ENCODE measurements around the gene BNIPL.
A peak's percentile ranks its signal among the peaks of the same experiment; 100 is the strongest.

Gene BNIPL

GRCh38 chr1:151060007-151060656 is 23.7 kb downstream of the BNIPL start, which contains the start of gene MLLT11:
MLLT11 (plus strand) TSS chr1:151060397; CDS start chr1:151067225, 6,828 bp downstream.
- Histone ChIP-seq H3K27me3 (ENCODE audit: control insufficient read depth in 1 of 2, insufficient read depth in 2 of 2, low read length in 2 of 2) (no peaks in the 10 kb centered on the region), H3K9me3 (ENCODE audit: low read length) (no peaks in the 10 kb centered on the region), H3K36me3 (ENCODE audit: insufficient read depth, low read length) (peaks cover 15% of the 10 kb centered on the region), H3K4me3 (ENCODE audit: low read depth in 1 of 2, low read length in 2 of 2) (peak within 1 kb of the TSS; percentile 94 to 97), H3K9ac (ENCODE audit: low read length) (peak within 1 kb of the TSS; percentile 90), H3K4me1 (ENCODE audit: insufficient read depth, low read length) (peaks cover 36% of the 10 kb centered on the region), H3K27ac (ENCODE audit: low read depth, low read length) (peak within 1 kb of the TSS; percentile 97)

- H3K4me1 ChIP-seq (ENCODE audit: insufficient read depth, low read length), result peaks cover 32% of the 10 kb centered on the region
- H3K27me3 ChIP-seq (ENCODE audit: control insufficient read depth in 1 of 2, insufficient read depth in 2 of 2, low read length in 2 of 2), result no peaks in the 10 kb centered on the region
- peaks cover 8% of the 10 kb centered on the region for H3K36me3 ChIP-seq (ENCODE audit: insufficient read depth, low read length)
- H3K9ac ChIP-seq (ENCODE audit: low read length), result peak overlapping the region; percentile 90
- no peaks in the 10 kb centered on the region for H3K9me3 ChIP-seq (ENCODE audit: low read length)
- peak overlapping the region; percentile 97 for H3K27ac ChIP-seq (ENCODE audit: low read depth, low read length)
- H3K4me3 ChIP-seq (ENCODE audit: low read depth in 1 of 2, low read length in 2 of 2), result peak overlapping the region in 1 of 2 donors; percentile 97
These were observed 24.5 kb downstream of the BNIPL start for GRCh38 chr1:151060657-151061421.

- Histone ChIP-seq H3K4me3 (ENCODE audit: low read depth in 1 of 2, low read length in 2 of 2) (no peak overlapping the region), H3K36me3 (ENCODE audit: insufficient read depth, low read length) (peaks cover 2% of the 10 kb centered on the region), H3K27ac (ENCODE audit: low read depth, low read length) (no peak overlapping the region), H3K27me3 (ENCODE audit: control insufficient read depth in 1 of 2, insufficient read depth in 2 of 2, low read length in 2 of 2) (no peaks in the 10 kb centered on the region), H3K4me1 (ENCODE audit: insufficient read depth, low read length) (peaks cover 23% of the 10 kb centered on the region), H3K9ac (ENCODE audit: low read length) (no peak overlapping the region), H3K9me3 (ENCODE audit: low read length) (no peaks in the 10 kb centered on the region)
These were observed 25.3 kb downstream of the BNIPL start for GRCh38 chr1:151061704-151062103.

GRCh38 chr1:151062741-151063371 is 26.5 kb downstream of the BNIPL start:
- H3K4me3 ChIP-seq (ENCODE audit: low read depth in 1 of 2, low read length in 2 of 2), result no peak overlapping the region
- H3K9me3 ChIP-seq (ENCODE audit: low read length), result no peaks in the 10 kb centered on the region
- H3K4me1 ChIP-seq (ENCODE audit: insufficient read depth, low read length), result peaks cover 12% of the 10 kb centered on the region
- H3K9ac ChIP-seq (ENCODE audit: low read length), result no peak overlapping the region
- H3K36me3 ChIP-seq (ENCODE audit: insufficient read depth, low read length), result no peaks in the 10 kb centered on the region
- no peak overlapping the region for H3K27ac ChIP-seq (ENCODE audit: low read depth, low read length)
- no peaks in the 10 kb centered on the region for H3K27me3 ChIP-seq (ENCODE audit: control insufficient read depth in 1 of 2, insufficient read depth in 2 of 2, low read length in 2 of 2)

- Histone ChIP-seq H3K4me1 (ENCODE audit: insufficient read depth, low read length) (peaks cover 12% of the 10 kb centered on the region), H3K27me3 (ENCODE audit: control insufficient read depth in 1 of 2, insufficient read depth in 2 of 2, low read length in 2 of 2) (no peaks in the 10 kb centered on the region), H3K27ac (ENCODE audit: low read depth, low read length) (no peak overlapping the region), H3K9ac (ENCODE audit: low read length) (no peak overlapping the region), H3K36me3 (ENCODE audit: insufficient read depth, low read length) (no peaks in the 10 kb centered on the region), H3K4me3 (ENCODE audit: low read depth in 1 of 2, low read length in 2 of 2) (no peak overlapping the region), H3K9me3 (ENCODE audit: low read length) (no peaks in the 10 kb centered on the region)
These were observed 28.8 kb downstream of the BNIPL start for GRCh38 chr1:151065089-151065645.

GRCh38 chr1:151067185-151067584 is 30.8 kb downstream of the BNIPL start:
- H3K27ac ChIP-seq (ENCODE audit: low read depth, low read length), result no peak overlapping the region
- peaks cover 13% of the 10 kb centered on the region for H3K4me1 ChIP-seq (ENCODE audit: insufficient read depth, low read length)
- no peaks in the 10 kb centered on the region for H3K36me3 ChIP-seq (ENCODE audit: insufficient read depth, low read length)
- no peaks in the 10 kb centered on the region for H3K9me3 ChIP-seq (ENCODE audit: low read length)
- no peak overlapping the region for H3K4me3 ChIP-seq (ENCODE audit: low read depth in 1 of 2, low read length in 2 of 2)
- no peak overlapping the region for H3K9ac ChIP-seq (ENCODE audit: low read length)
- no peaks in the 10 kb centered on the region for H3K27me3 ChIP-seq (ENCODE audit: control insufficient read depth in 1 of 2, insufficient read depth in 2 of 2, low read length in 2 of 2)

GRCh38 chr1:151069103-151069486 is 32.7 kb downstream of the BNIPL start:
- H3K27ac ChIP-seq (ENCODE audit: low read depth, low read length), result no peak overlapping the region
- H3K36me3 ChIP-seq (ENCODE audit: insufficient read depth, low read length), result no peaks in the 10 kb centered on the region
- H3K9me3 ChIP-seq (ENCODE audit: low read length), result no peaks in the 10 kb centered on the region
- H3K27me3 ChIP-seq (ENCODE audit: control insufficient read depth in 1 of 2, insufficient read depth in 2 of 2, low read length in 2 of 2), result no peaks in the 10 kb centered on the region
- H3K4me1 ChIP-seq (ENCODE audit: insufficient read depth, low read length), result peaks cover 13% of the 10 kb centered on the region
- peak overlapping the region in 1 of 2 donors; percentile 81 for H3K4me3 ChIP-seq (ENCODE audit: low read depth in 1 of 2, low read length in 2 of 2)
- no peak overlapping the region for H3K9ac ChIP-seq (ENCODE audit: low read length)

- no peaks in the 10 kb centered on the region for H3K27me3 ChIP-seq (ENCODE audit: control insufficient read depth in 1 of 2, insufficient read depth in 2 of 2, low read length in 2 of 2)
- peak within 1 kb of the TSS; percentile 81 to 96 for H3K4me3 ChIP-seq (ENCODE audit: low read depth in 1 of 2, low read length in 2 of 2)
These were observed 34.3 kb downstream of the BNIPL start, which contains the start of gene GABPB2 for GRCh38 chr1:151070474-151071276. GABPB2 (plus strand) TSS chr1:151070761; CDS start chr1:151088190, 17,429 bp downstream.

DNA sequence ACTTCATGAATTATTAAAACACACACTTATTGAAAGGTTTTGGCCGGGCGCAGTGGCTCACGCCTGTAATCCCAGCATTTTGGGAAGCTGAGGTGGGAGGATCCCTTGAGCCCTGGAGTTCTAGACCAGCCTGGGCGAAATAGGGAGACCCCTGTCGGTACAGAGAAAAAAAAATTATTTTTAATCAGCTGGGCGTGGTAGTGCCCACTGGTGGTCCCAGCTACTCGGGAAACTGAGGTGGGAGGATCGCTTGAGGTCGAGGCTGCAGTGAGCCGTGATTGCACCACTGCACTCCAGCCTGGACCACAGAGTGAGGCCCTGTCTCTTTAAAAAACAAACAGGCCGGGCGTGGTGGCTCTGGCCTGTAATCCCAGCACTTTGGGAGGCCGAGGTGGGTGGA is 35.8 kb downstream of the BNIPL start:
- Histone ChIP-seq H3K4me3 (ENCODE audit: low read depth in 1 of 2, low read length in 2 of 2) (no peak overlapping the region), H3K9me3 (ENCODE audit: low read length) (no peaks in the 10 kb centered on the region), H3K9ac (ENCODE audit: low read length) (no peak overlapping the region), H3K36me3 (ENCODE audit: insufficient read depth, low read length) (no peaks in the 10 kb centered on the region), H3K4me1 (ENCODE audit: insufficient read depth, low read length) (peaks cover 13% of the 10 kb centered on the region), H3K27ac (ENCODE audit: low read depth, low read length) (no peak overlapping the region), H3K27me3 (ENCODE audit: control insufficient read depth in 1 of 2, insufficient read depth in 2 of 2, low read length in 2 of 2) (no peaks in the 10 kb centered on the region)

More at GRCh38 chr1:151070474-151071276, 34.3 kb downstream of the BNIPL start, which contains the start of gene GABPB2:
- no peaks in the 10 kb centered on the region for H3K9me3 ChIP-seq (ENCODE audit: low read length)
- peak within 1 kb of the TSS; percentile 100 for H3K27ac ChIP-seq (ENCODE audit: low read depth, low read length)
- peak within 1 kb of the TSS; percentile 74 for H3K9ac ChIP-seq (ENCODE audit: low read length)
- no peaks in the 10 kb centered on the region for H3K36me3 ChIP-seq (ENCODE audit: insufficient read depth, low read length)
- H3K4me1 ChIP-seq (ENCODE audit: insufficient read depth, low read length), result peaks cover 13% of the 10 kb centered on the region

DNA sequence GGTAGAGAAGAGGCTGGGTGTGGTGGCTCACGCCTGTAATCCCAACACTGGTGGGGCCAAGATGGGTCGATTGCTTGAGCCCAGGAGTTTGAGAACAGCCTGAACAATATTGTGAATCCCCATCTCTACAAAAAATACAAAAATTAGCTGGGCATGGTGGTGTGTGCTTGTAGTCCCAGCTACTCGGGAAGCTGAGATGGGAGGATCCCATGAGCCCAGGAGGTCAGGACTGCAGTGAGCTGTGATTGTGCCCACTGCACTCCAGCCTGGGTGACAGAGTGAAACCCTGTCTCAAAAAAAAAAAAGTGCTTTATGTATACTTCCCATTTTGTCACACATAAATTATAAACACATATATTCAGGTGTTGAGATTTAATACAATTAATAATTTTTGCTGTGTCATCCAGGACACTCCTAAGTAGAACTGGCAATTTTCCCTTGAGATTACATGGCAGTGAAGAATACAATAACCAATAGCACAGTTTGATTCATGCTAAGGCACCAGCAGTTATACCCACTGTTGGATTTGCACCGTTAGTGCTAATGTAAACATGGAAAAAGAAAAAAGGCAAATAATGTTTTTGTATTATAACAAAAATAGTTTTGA is 49.7 kb downstream of the BNIPL start:
- Histone ChIP-seq H3K4me1 (ENCODE audit: insufficient read depth, low read length) (no peaks in the 10 kb centered on the region), H3K9ac (ENCODE audit: low read length) (no peak overlapping the region), H3K36me3 (ENCODE audit: insufficient read depth, low read length) (no peaks in the 10 kb centered on the region), H3K9me3 (ENCODE audit: low read length) (no peaks in the 10 kb centered on the region), H3K27me3 (ENCODE audit: control insufficient read depth in 1 of 2, insufficient read depth in 2 of 2, low read length in 2 of 2) (no peaks in the 10 kb centered on the region), H3K4me3 (ENCODE audit: low read depth in 1 of 2, low read length in 2 of 2) (no peak overlapping the region), H3K27ac (ENCODE audit: low read depth, low read length) (no peak overlapping the region)

All from muscle layer of colon (tissue), 2 donors.